ENCODE results near the gene ACTL10. TPM values are rescaled to one million over a fixed set of nuclear protein-coding genes. Genes with fewer than 3 reads are reported as not detected.

The ACTL10 gene
- total and polyA plus RNA-seq, 2 experiments from 2014 or later = 0.71 to 1.9 TPM

GRCh38 chr20:33677991-33678702, 11.4 kb downstream of the ACTL10 start:
- H3K79me2 ChIP-seq (replicated peaks; ENCODE audit: insufficient read depth) = peaks cover 13% of the 10 kb centered on the region
- Mint-ChIP-seq H3K9me3 (no peaks in the 10 kb centered on the region; the same call in 2 of the 3 replicates), H3K4me3 (no peak overlapping the region), H3K27ac (no peak overlapping the region), H3K36me3 (ENCODE audit: low read depth) (peaks cover 37% of the 10 kb centered on the region), H3K27me3 (ENCODE audit: insufficient read depth, low read depth, poor library complexity) (peaks cover 17% of the 10 kb centered on the region), H3K4me1 (peaks cover 24% of the 10 kb centered on the region)
- no peaks in the 10 kb centered on the region for H3K9me2 ChIP-seq (ENCODE audit: insufficient read depth)
- no peak overlapping the region for H3K27ac ChIP-seq (ENCODE audit: low read depth)
- no peaks in the 10 kb centered on the region for H3K27me3 ChIP-seq (ENCODE audit: insufficient read depth)
- peaks cover 4% of the 10 kb centered on the region; the same call in 1 of the 2 replicates for H3K36me3 ChIP-seq (ENCODE audit: insufficient read depth)
- H3K4me2 ChIP-seq = no peak overlapping the region
- no peak for ATAC-seq
- no peak overlapping the region for H2AFZ ChIP-seq
- peaks cover 15% of the 10 kb centered on the region; the same call in 1 of the 2 replicates for H3F3A ChIP-seq (replicated peaks; ENCODE audit: low read depth)
- TF ChIP-seq POLR2AphosphoS5 (IDR thresholded peaks at IDR 0.05; ENCODE audit: low read depth) = no peak
- TF ChIP-seq NANOG (IDR thresholded peaks at IDR 0.05; ENCODE audit: borderline replicate concordance) = no peak
- TF ChIP-seq ZNF331 (CRISPR knock-in tag; IDR thresholded peaks at IDR 0.05; ENCODE audit: low read depth) = no peak
- TF ChIP-seq CTCF (conservative IDR thresholded peaks at IDR 0.05; ENCODE audit: low read depth in 2 of 2) = no peak
- no peak for TF ChIP-seq ZNF114 (CRISPR knock-in tag; IDR thresholded peaks at IDR 0.05)
- TF ChIP-seq EZH2 (IDR thresholded peaks at IDR 0.05; ENCODE audit: low read depth, unreplicated experiment) = no peak
- TF ChIP-seq CREB1 (CRISPR knock-in tag; IDR thresholded peaks at IDR 0.05; ENCODE audit: low read depth) = no peak
- TF ChIP-seq STAT1 (IDR thresholded peaks at IDR 0.05; ENCODE audit: unreplicated experiment) = no peak
- no peak for TF ChIP-seq JUNB (IDR thresholded peaks at IDR 0.05; ENCODE audit: unreplicated experiment)
- TF ChIP-seq, protein P1, sequence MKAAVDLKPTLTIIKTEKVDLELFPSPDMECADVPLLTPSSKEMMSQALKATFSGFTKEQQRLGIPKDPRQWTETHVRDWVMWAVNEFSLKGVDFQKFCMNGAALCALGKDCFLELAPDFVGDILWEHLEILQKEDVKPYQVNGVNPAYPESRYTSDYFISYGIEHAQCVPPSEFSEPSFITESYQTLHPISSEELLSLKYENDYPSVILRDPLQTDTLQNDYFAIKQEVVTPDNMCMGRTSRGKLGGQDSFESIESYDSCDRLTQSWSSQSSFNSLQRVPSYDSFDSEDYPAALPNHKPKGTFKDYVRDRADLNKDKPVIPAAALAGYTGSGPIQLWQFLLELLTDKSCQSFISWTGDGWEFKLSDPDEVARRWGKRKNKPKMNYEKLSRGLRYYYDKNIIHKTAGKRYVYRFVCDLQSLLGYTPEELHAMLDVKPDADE (IDR thresholded peaks at IDR 0.05) = no peak
- no peak for TF ChIP-seq EZH2phosphoT487 (IDR thresholded peaks at IDR 0.05; ENCODE audit: unreplicated experiment)
- TF ChIP-seq, protein P2, sequence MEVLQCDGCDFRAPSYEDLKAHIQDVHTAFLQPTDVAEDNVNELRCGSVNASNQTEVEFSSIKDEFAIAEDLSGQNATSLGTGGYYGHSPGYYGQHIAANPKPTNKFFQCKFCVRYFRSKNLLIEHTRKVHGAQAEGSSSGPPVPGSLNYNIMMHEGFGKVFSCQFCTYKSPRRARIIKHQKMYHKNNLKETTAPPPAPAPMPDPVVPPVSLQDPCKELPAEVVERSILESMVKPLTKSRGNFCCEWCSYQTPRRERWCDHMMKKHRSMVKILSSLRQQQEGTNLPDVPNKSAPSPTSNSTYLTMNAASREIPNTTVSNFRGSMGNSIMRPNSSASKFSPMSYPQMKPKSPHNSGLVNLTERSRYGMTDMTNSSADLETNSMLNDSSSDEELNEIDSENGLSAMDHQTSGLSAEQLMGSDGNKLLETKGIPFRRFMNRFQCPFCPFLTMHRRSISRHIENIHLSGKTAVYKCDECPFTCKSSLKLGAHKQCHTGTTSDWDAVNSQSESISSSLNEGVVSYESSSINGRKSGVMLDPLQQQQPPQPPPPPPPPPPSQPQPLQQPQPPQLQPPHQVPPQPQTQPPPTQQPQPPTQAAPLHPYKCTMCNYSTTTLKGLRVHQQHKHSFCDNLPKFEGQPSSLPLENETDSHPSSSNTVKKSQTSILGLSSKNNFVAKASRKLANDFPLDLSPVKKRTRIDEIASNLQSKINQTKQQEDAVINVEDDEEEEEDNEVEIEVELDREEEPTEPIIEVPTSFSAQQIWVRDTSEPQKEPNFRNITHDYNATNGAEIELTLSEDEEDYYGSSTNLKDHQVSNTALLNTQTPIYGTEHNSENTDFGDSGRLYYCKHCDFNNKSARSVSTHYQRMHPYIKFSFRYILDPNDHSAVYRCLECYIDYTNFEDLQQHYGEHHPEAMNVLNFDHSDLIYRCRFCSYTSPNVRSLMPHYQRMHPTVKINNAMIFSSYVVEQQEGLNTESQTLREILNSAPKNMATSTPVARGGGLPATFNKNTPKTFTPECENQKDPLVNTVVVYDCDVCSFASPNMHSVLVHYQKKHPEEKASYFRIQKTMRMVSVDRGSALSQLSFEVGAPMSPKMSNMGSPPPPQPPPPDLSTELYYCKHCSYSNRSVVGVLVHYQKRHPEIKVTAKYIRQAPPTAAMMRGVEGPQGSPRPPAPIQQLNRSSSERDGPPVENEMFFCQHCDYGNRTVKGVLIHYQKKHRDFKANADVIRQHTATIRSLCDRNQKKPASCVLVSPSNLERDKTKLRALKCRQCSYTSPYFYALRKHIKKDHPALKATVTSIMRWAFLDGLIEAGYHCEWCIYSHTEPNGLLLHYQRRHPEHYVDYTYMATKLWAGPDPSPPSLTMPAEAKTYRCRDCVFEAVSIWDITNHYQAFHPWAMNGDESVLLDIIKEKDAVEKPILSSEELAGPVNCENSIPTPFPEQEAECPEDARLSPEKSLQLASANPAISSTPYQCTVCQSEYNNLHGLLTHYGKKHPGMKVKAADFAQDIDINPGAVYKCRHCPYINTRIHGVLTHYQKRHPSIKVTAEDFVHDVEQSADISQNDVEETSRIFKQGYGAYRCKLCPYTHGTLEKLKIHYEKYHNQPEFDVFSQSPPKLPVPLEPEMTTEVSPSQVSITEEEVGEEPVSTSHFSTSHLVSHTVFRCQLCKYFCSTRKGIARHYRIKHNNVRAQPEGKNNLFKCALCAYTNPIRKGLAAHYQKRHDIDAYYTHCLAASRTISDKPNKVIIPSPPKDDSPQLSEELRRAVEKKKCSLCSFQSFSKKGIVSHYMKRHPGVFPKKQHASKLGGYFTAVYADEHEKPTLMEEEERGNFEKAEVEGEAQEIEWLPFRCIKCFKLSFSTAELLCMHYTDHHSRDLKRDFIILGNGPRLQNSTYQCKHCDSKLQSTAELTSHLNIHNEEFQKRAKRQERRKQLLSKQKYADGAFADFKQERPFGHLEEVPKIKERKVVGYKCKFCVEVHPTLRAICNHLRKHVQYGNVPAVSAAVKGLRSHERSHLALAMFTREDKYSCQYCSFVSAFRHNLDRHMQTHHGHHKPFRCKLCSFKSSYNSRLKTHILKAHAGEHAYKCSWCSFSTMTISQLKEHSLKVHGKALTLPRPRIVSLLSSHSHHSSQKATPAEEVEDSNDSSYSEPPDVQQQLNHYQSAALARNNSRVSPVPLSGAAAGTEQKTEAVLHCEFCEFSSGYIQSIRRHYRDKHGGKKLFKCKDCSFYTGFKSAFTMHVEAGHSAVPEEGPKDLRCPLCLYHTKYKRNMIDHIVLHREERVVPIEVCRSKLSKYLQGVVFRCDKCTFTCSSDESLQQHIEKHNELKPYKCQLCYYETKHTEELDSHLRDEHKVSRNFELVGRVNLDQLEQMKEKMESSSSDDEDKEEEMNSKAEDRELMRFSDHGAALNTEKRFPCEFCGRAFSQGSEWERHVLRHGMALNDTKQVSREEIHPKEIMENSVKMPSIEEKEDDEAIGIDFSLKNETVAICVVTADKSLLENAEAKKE (CRISPR knock-in tag; IDR thresholded peaks at IDR 0.05) = no peak
- no peak for TF ChIP-seq REST (IDR thresholded peaks at IDR 0.05; ENCODE audit: unreplicated experiment)
- DNase-seq (ENCODE audit: low spot score) = no peak
- peaks cover 11% of the 10 kb centered on the region for H3K4me1 ChIP-seq (ENCODE audit: insufficient read depth)
- peaks cover 19% of the 10 kb centered on the region; the same call in 1 of the 2 replicates for H4K20me1 ChIP-seq (replicated peaks; ENCODE audit: insufficient read depth)
- no peak overlapping the region for H3K4me3 ChIP-seq

Measured in GM23338 (cell line).